RWPE2 (cell line): ENCODE data around the gene SCG3.

ENCODE experiments used
- ATAC-seq: fragments of 200-7000 bp; cut with Tn5 transposase; 3 replicates; pipeline ENCODE4 v1.9.1; 2021; ENCODE audit warnings: low read depth
- DNase-seq: peaks from one replicate; pipeline ENCODE4 v3.0.0-alpha.2; 2020; ENCODE audit warnings: low spot score
- H3K27ac ChIP-seq: fragments of 450-650 bp; 2 replicates; pipeline ENCODE4 v1.5.1; 2017; ENCODE audit warnings: mild to moderate bottlenecking; ENCODE audit not compliant: poor library complexity, severe bottlenecking
- H3K27me3 ChIP-seq: fragments of 250-450 bp; sonication (Bioruptor Pico); 2 replicates; pipeline ENCODE4 v1.5.1; 2021; ENCODE audit warnings: mild to moderate bottlenecking, moderate library complexity; ENCODE audit not compliant: insufficient read depth, poor library complexity, severe bottlenecking
- H3K36me3 ChIP-seq: fragments of 250-450 bp; sonication (Bioruptor Pico); 2 replicates; pipeline ENCODE4 v1.5.1; 2020; ENCODE audit warnings: low read depth, mild to moderate bottlenecking, moderate library complexity
- H3K4me1 ChIP-seq: fragments of 250-450 bp; sonication (Bioruptor Pico); 2 replicates; pipeline ENCODE4 v1.5.1; 2021; ENCODE audit warnings: mild to moderate bottlenecking, moderate library complexity; ENCODE audit not compliant: insufficient read depth, poor library complexity, severe bottlenecking
- H3K4me3 ChIP-seq: fragments of 250-450 bp; sonication (Bioruptor Pico); 2 replicates; pipeline ENCODE4 v1.5.1; 2021; ENCODE audit warnings: mild to moderate bottlenecking, moderate library complexity; ENCODE audit not compliant: severe bottlenecking
- H3K9me3 ChIP-seq: fragments of 250-450 bp; sonication (Bioruptor Pico); 2 replicates; pipeline ENCODE4 v1.5.1; 2021; ENCODE audit warnings: mild to moderate bottlenecking, moderate library complexity; ENCODE audit not compliant: severe bottlenecking
- CTCF ChIP-seq: fragments of 450-650 bp; IDR thresholded peaks from one replicate; pipeline ENCODE4 v1.5.1; 2017; ENCODE audit warnings: mild to moderate bottlenecking, moderate library complexity; ENCODE audit not compliant: poor library complexity, severe bottlenecking

The SCG3 gene

DNA sequence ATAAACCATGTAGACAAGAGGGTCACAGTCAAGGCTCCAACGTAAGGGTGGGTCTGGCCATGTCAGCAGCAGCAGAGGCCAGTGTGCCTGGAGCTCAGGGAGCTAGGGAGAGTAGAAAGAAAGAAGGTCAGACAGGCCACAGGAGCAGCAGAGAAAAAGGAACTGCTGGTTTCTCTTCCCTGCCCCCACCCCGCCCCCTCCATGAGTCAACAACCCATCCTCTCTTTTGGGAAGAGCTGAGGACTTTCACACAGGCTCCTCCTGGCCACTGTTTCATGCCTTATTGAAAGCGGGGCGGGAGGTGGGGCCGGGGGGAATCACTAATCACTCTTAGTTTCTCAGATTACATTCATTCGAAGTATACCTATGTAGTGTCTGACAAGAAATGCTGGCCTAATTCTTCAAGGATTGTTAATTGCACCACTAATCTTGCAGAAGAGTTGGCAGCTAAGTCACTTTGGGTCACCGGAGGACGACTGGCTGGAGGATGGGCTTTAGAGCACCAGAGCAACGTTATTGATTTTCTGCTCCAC lies 9.1 kb upstream of the SCG3 start:
- TF ChIP-seq CTCF: no peak
- no peak for DNase-seq

DNA sequence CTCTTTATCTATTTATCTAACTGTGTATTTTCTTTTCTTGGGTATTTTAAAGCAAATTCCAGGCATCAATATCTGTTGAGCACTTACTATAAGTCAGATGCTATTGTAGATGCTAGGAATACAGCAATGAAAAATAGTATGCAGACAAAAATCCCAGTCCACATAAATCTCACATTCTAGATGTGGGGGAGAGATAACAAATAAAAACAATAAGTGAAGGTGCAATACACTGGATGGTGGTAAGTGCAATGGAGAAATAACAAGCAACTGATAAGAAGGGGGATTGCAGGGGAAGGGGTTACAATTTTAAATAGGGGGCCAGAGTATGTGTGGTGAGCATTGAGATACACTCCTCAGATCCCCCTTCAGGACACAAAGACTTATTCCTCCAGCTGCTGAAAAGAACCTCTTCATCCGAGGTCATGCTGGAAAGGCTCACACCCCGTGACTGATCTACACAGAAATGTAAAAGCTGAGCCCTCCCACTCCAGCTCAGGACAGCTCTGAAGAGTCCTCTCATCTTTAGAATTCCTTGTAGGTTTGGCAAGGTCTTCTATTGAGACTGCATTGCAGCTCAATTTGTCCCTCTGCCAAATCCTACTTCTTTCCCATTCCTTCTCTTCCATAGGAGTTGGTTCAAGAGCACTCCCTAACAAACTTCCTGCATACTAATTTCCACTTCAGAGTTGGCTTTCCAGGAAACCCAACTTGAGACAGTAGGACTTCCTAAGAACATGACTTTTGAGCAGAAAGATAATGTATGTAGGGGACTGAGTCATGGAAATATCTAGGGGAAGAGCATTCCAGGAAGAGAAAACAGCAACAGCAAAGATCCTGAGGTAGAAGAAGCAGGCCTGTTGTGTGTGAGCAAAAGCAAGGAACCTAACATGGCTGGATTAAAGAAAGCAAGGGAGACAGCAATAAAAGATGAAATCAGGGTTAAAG lies 8.1 kb upstream of the SCG3 start:
- ATAC-seq (0 out of 3 replicates have a peak, but pooled peaks have one; percentile 13), DNase-seq (no peak)
- Histone ChIP-seq H3K9me3 (no peaks in the 10 kb centered on the region), H3K27me3 (no peaks in the 10 kb centered on the region), H3K4me1 (no peaks in the 10 kb centered on the region), H3K4me3 (no peak overlapping the region), H3K36me3 (no peaks in the 10 kb centered on the region), H3K27ac (no peak overlapping the region)
- no peak for TF ChIP-seq CTCF

More for the DNA sequence above, 9.1 kb upstream of the SCG3 start:
- Histone ChIP-seq H3K9me3 (no peaks in the 10 kb centered on the region), H3K36me3 (no peaks in the 10 kb centered on the region), H3K4me3 (no peak overlapping the region), H3K27ac (no peak overlapping the region), H3K27me3 (no peaks in the 10 kb centered on the region), H3K4me1 (no peaks in the 10 kb centered on the region)
- ATAC-seq: no peak

DNA sequence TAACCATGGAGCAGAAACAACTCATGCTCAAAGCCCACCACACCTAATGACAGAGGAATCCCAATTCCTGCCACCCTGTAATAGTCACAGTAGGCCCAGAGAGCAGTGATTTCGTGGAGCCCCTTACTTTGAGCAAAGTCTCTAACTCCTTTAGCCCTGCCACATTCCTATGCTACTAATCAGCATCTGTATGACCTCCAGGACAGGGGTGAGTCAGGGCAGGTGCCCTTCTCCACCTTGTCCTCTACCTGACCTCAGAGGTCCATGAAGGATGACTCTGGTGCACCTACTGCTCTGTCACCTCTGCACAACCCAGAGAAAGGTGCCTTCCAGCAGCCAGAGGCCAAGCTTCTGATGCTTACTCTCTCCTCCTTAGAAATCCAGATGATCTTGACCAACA lies 6.1 kb upstream of the SCG3 start:
- H3K4me1 ChIP-seq: no peaks in the 10 kb centered on the region
- peak; percentile 25; the same call in 1 of the 3 replicates for ATAC-seq

DNA sequence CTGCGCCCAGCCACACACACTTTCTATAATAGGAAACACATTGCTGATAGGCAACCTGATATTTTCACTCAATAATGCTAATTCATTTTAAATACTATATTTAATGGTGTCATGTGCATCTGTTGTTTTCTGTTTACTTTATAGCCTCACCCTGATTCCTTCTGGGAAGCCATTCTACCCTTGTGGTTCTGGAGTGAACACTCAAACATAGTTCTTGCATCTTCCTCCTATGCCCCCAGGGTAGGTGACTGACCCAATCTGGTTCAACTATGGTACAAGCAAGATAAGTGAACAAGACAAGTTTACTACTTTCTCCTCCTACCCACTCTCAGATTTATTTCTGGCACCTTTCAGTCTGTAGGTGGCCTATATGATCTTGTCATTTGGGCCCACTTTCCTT lies 4.3 kb upstream of the SCG3 start:
- ATAC-seq: no peak

More for the DNA sequence above, 6.1 kb upstream of the SCG3 start:
- TF ChIP-seq CTCF: no peak
- Histone ChIP-seq H3K9me3 (no peaks in the 10 kb centered on the region), H3K27ac (no peak overlapping the region), H3K36me3 (no peaks in the 10 kb centered on the region), H3K27me3 (no peaks in the 10 kb centered on the region), H3K4me3 (no peak overlapping the region)
- DNase-seq: no peak

More for the DNA sequence above, 4.3 kb upstream of the SCG3 start:
- TF ChIP-seq CTCF: no peak
- Histone ChIP-seq H3K36me3 (no peaks in the 10 kb centered on the region), H3K4me3 (no peak overlapping the region), H3K4me1 (no peaks in the 10 kb centered on the region), H3K9me3 (no peaks in the 10 kb centered on the region), H3K27ac (no peak overlapping the region), H3K27me3 (peaks cover 10% of the 10 kb centered on the region)
- no peak for DNase-seq
